ENCODE data around the gene GUCY1A2. TPM values are rescaled to one million over a fixed set of nuclear protein-coding genes. Genes with fewer than 3 reads are reported as not detected.

The GUCY1A2 gene, protein sequence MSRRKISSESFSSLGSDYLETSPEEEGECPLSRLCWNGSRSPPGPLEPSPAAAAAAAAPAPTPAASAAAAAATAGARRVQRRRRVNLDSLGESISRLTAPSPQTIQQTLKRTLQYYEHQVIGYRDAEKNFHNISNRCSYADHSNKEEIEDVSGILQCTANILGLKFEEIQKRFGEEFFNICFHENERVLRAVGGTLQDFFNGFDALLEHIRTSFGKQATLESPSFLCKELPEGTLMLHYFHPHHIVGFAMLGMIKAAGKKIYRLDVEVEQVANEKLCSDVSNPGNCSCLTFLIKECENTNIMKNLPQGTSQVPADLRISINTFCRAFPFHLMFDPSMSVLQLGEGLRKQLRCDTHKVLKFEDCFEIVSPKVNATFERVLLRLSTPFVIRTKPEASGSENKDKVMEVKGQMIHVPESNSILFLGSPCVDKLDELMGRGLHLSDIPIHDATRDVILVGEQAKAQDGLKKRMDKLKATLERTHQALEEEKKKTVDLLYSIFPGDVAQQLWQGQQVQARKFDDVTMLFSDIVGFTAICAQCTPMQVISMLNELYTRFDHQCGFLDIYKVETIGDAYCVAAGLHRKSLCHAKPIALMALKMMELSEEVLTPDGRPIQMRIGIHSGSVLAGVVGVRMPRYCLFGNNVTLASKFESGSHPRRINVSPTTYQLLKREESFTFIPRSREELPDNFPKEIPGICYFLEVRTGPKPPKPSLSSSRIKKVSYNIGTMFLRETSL
- total RNA-seq, result under 0.01 TPM in 1 of 2 replicates, not detected in the other

DNA sequence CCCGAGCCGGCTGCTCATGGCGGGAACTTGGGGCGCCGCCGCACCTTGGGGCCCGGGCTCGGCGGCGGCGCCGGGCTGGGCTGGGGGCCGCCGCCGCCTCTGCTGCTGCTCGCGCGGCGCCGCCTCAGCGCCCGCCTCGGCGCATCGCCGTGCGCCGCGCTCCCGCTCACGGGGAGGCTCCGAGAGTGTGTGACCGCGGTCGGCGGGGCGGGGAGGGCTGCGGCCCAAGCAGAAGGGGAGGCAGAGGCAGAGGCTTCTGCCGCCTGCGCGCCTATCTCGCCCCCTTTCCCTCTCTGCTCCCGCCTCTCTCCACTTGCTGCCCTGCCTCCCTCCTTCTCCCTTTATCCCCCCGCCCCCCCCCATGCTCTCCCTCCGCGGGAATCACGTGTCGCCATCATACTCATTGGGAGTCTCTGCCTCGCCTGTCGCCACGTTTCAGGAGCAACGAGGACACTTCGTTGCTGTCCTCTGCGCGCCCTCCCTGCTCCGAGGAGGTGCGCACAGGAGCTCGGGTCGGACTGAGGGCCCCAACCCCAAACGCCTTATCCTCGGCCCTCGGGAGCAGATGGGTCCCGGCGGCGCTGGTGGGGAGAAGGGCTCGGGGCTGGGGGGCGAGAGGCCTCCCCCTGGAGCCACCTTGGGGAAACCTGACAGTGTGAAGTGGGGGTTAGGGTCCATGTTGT is at the start of gene GUCY1A2:
Gene GUCY1A2, minus strand, starts transcription at position 258 of the 683 bp plus-strand sequence. CDS start 421 bp downstream, outside the sequence.

Measured in airway epithelial cell (primary cell).